ENCODE data around the gene IGFALS.

Gene IGFALS

GRCh38 chr16:1788095-1788707 is 5.3 kb downstream of the IGFALS start:
- no peak for ATAC-seq

DNA sequence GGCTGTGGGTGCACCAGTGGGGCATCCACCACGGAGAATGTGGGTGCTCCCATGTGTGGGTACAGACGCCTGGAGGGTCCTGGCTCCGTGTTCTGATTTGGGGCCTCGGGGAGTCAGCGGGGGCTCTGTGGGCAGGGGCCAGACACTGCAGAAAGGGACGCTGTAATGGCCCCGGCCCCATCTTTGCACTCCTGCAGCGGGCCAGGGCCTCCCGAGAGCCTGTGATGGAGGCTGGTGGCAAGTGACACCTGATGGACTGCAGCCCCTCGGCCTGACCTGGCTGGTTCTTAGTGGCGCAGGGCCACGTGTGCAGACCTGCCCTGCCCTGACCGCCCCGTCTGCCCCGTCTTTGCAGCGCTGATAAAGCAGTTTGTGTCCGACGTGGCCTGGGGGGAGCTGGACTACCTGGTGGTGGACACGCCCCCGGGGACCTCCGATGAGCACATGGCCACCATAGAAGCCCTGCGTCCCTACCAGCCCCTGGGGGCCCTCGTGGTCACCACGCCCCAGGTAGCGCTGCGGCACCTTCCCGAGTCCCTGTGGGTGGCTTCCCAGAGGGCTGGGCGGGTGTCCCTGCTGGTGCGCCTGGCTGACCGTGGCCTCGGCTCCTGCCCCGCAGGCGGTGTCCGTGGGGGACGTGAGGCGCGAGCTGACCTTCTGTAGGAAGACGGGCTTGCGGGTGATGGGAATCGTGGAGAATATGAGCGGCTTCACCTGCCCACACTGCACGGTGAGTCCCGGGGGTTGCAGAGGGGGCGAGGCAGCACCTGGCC is 6.0 kb downstream of the IGFALS start:
- no peak for ATAC-seq

DNA sequence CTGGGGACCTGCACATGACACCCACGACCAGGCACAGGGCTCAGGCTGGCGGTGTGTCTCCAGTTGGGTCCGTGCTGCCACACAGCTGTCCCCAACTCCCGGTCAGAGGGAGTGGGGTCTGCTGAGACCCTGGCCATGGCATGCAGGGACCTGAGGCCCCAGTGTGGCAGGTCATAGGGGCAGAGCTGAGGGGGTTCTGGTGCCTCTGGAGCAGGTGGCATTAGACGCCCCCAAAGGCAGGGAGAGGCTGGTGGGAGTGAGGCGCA is 6.5 kb downstream of the IGFALS start:
- ATAC-seq = no peak

GRCh38 chr16:1786242-1787055 is 7.1 kb downstream of the IGFALS start:
- ATAC-seq = no peak

GRCh38 chr16:1785846-1786170 is 7.7 kb downstream of the IGFALS start:
- ATAC-seq = no peak

DNA sequence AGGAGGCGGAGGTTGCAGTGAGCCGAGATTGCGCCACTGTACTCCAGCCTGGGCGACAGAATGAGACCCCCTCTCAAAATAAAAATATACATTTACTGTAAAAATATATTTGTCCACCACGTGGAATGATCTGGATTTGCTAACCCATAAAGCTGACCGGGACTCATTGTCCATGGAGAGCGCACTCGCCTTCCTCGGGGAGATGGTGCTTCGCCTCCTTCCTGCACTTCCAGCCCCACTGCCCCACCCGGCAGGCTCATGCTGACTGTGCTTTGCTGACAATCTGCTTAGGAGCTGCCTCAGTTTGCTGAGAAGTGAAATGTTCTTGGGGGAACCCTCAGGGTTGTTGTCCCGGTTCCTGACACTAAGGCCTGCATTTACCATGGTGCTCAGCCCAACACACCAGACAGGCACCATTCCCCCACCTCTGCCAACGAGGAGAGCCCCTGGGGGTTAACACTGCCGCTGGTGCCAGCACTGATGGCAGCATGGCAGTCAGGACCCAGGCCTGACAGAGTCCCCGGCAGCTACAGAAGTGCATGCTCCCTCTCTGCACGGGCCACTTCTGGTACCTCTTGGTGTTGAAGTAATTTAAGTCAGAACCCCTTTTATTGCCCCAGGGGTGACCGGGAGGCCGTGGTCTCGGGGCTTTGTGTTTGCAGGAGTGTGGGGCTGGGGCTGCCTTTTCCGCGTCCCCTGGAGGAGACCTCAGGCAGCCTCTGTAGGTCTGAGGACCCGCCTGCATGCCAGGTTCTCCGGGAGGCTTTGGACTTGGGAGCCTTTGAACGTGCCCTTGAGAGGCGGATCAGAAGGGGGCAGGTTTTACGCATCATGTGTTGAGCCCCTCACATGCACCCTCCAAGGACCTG is 8.3 kb downstream of the IGFALS start:
- no peak for ATAC-seq

- peak; percentile 92 to 93 for ATAC-seq
These were observed 10.9 kb downstream of the IGFALS start, which contains the start of the genes NUBP2 and SPSB3 for GRCh38 chr16:1782408-1783264. Gene NUBP2, plus strand, starts transcription at chr16:1782960. Its CDS starts 61 bp downstream, at chr16:1783021. Gene SPSB3, minus strand, starts transcription at chr16:1782571. Its CDS starts 1,088 bp downstream, at chr16:1781483.

- peak; percentile 2 to 4 for ATAC-seq
These were observed 11.6 kb downstream of the IGFALS start for GRCh38 chr16:1781758-1782407.

DNA sequence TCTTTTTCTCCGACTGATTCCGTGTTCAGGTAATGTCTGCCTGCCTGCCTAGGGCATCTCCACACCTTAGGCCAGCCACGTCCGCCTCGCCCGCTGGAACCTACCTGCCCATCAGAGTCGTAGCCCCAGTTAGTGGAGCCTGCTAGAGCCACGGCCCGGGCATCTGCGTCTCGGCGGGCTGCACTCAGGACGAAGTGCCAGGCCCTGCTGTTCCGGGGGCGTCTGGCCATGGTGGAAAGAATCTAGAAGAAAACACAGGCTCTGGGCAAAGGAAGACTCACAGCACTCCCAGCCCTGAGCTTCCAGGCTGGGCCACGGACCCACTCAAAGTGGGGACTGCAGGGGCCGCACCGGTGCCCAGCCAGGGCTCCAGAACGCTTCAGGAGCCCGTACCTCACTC is 12.3 kb downstream of the IGFALS start:
- no peak for ATAC-seq

GRCh38 chr16:1780677-1781072 is 12.8 kb downstream of the IGFALS start:
- ATAC-seq = no peak

DNA sequence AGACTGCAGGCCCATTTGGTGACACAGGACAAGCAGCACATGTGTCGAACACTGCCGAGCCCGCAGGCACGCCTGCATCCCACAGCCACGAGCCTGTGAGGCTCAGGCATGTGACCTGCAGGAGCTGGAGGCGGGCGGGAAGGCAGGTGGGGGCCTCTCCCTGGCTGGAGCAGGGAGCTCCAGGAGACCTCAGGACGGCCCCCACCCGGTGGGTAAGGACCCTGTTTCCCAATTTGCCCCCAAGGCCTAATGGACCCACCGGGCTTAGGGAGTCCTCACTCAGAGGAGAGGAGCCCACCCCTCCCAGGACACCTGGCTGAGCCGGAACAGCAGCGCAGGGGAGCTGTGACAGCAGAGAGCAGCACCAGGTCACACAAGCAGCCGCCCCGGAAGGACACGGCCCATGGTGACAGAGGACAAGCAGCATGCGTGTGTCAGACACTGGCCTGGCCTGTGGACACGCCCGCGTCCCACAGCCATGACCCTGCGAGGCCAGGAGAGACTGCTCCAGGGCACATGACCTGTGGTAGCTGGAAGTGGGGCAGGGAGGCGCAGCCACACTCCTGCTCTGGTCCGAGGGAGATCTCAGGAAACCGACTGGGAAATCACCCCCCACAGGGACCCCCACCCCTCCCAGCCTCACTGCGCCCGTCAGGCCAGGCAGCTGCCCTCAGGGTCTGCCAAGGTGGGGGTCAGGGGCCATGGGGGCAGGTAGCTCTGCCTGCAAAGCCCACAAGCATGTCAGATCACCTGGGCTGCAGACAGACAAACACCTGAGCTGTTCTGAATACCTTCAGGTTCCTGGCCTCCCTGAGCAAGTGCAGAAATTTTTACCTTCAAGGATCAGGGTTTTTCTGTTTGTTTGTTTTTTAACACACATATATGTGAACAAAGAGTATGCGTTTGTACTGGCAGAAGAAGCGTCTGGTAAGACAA is 13.5 kb downstream of the IGFALS start:
- ATAC-seq = no peak

DNA sequence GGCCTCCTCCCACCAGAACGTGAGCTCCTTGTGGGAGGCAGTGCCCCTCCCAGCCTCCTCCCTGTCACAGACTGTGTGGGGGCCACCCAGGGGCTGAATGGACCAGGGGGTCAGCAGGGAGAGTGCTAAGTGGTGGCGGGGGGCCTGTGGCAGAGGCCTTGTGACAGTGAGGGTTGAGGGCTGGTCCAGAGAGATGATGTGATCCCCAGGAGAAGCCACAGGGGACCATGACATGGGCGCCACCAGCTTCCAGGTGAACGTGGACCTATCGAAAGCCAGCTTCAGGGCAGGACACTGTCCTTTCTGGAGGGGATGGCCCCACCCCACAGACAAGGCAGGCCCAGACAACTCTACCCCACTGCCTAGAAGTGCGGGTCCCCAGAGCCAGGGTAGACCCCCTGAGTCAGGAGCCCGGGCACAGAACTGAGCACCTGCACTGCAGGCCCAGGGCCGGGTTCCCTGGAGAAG is 14.2 kb downstream of the IGFALS start:
- no peak for ATAC-seq

GRCh38 chr16:1778200-1779179 is 15.0 kb downstream of the IGFALS start:
- no peak for ATAC-seq

DNA sequence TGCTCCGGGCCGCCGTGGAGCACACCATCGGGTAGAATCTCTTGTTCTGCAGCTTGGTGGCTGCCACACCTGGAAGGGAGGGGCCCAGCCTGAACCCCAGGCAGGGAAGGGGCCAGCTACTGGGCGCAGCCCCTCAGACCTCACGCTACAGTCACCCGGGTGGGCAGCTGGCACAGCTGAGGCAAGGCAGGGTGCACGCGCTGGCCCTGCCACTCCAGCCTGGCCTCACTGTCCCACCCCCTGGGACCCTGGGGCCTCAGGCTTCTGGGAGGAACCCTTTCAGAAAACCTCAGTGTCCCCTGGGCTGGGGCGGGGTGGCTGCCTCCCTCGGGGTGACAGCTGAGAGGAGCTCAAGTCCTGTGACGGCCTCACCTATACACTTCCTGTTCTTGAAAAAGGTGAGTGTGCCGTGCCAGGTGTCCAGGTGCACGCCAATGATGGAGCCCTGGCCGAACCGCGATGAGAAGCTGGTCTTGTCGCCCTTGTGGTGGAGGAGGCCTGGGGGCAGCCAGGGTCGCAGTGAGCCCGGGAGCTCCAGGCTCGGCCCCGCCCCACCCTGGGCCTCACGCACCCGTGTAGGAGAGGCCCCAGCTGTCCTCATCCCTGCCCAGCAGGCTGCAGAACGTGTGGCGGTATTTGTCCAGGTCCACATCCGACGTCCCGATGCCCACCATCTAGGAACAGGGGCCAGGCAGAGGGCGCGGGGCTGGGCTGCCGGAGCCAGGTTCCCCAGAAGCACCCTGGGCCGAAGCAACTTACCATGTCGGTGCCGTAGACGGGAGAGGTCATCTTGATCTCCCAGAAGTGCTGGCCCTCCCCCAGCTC is 15.9 kb downstream of the IGFALS start:
- no peak for ATAC-seq

DNA sequence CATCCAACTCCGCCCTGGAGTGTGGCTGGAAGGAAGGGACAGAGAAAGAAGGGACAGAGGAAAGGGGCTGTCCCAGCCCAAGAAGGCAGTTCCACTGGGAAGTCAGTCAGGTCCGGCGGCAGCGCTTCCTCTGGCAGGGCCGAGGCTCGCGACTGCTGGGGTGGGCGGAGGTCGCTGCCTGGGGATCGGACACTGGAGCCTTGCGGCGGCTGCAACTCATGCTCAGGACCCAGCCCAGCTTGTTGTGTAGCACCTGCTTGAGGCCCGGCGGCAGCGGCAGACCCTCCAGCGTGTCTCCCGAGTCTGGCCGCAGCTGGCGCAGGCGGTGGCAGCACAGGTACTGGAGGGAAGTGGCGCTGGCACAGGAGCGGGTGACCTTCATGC is 16.5 kb downstream of the IGFALS start:
- ATAC-seq = no peak

DNA sequence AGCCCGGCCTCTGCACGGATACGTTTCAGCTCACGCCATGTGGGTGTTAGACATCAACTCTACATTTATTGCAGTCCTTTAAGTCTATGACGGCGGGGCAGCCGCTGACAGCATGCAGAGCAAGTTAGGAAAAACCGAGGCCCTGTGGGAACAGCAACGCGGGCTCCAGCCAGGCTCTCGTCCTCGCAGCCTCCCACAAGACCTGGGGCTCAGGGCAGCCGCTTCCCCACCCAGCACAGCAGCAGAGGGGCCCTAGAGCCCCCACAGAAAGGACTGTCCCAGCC is 16.9 kb downstream of the IGFALS start:
- no peak for ATAC-seq

DNA sequence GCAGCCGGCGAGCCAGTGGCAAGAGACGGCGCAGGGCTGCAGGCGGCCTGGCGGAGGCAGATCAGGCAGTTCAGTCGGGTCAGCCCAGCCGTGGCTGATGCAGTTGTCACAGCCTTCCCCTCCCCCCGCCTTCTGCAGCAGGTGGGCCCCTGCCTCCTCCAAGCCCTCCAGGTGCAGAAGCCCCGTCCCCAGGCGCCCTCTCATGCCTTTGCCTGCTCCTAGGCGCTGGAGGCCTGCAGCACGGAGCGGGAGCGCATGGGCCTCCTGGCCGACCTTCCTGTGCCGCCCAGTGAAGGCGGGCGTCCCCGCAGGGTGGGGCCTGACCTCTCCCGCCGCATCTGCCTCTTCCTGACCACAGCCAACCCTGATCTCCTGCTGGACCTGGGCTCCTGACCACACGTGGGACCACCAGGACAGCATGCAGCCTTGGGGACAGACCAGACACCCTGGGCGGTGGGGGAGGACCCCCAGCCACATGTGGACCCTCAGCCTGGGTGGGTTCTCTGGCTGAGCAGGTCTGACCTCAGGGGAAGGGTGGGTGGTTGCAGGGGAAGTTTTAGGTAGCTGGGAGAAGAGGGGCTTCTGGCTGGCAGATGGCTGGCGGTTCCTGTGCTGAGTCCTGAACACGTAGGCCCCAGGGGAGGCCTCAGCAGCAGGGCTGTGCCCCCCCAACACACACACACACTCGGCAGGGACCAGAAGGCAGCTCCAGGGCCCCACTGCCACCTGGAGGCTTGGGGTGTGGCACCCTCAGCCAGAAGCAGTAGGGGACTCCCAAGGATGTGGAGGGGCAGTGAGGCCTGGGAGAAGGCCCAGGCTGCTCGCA is 17.4 kb downstream of the IGFALS start:
- no peak for ATAC-seq

Measured in activated CD4-positive, CD25-positive, alpha-beta regulatory T cell treated with anti-CD3 and anti-CD28 coated beads, Interleukin-2, amount 50 U/mL, for 24 hours (primary cell).